HPDE6-E6E7 (cell line): ENCODE results near the gene LGALS9B.
"Not testable (repeated sequence)": the region's sequence is repeated elsewhere in the genome, so short reads cannot be mapped to it uniquely, and the experiment has no call there.

Experiments
- DNase-seq: peaks from one replicate; pipeline ENCODE4 v3.0.0; 2011; ENCODE audit warnings: missing footprints; ENCODE audit errors: extremely low spot score

LGALS9B gene

GRCh38 chr17:20466999-20467398 lies 340 bp downstream of the LGALS9B start:
- DNase-seq: not testable (repeated sequence)

- DNase-seq: not testable (repeated sequence)
These were observed 786 bp downstream of the LGALS9B start for GRCh38 chr17:20466553-20466952.

GRCh38 chr17:20465535-20465934 lies 1.8 kb downstream of the LGALS9B start:
- DNase-seq: not testable (repeated sequence)

GRCh38 chr17:20464854-20465414 lies 2.4 kb downstream of the LGALS9B start:
- DNase-seq: not testable (repeated sequence)

- DNase-seq: not testable (repeated sequence)
These were observed 5.2 kb downstream of the LGALS9B start for GRCh38 chr17:20462158-20462557.

GRCh38 chr17:20457848-20458381 lies 9.4 kb downstream of the LGALS9B start:
- not testable (repeated sequence) for DNase-seq

GRCh38 chr17:20455106-20455505 lies 12.2 kb downstream of the LGALS9B start:
- DNase-seq: not testable (repeated sequence)

GRCh38 chr17:20453820-20454434 lies 13.4 kb downstream of the LGALS9B start:
- DNase-seq: not testable (repeated sequence)

- not testable (repeated sequence) for DNase-seq
These were observed 16.5 kb downstream of the LGALS9B start for GRCh38 chr17:20450852-20451251.

- DNase-seq: not testable (repeated sequence)
These were observed 19.6 kb downstream of the LGALS9B start for GRCh38 chr17:20447534-20448321.

- DNase-seq: not testable (repeated sequence)
These were observed 20.4 kb downstream of the LGALS9B start for GRCh38 chr17:20446895-20447294.

GRCh38 chr17:20444581-20445236 lies 22.6 kb downstream of the LGALS9B start:
- not testable (repeated sequence) for DNase-seq

- not testable (repeated sequence) for DNase-seq
These were observed 23.2 kb downstream of the LGALS9B start for GRCh38 chr17:20444173-20444572.

GRCh38 chr17:20443632-20444031 lies 23.7 kb downstream of the LGALS9B start:
- not testable (repeated sequence) for DNase-seq

GRCh38 chr17:20440665-20441064 lies 26.7 kb downstream of the LGALS9B start:
- DNase-seq: not testable (repeated sequence)

- not testable (repeated sequence) for DNase-seq
These were observed 32.2 kb downstream of the LGALS9B start for GRCh38 chr17:20435166-20435565.

GRCh38 chr17:20433382-20433781 lies 34.0 kb downstream of the LGALS9B start:
- DNase-seq: not testable (repeated sequence)

- DNase-seq: not testable (repeated sequence)
These were observed 40.1 kb downstream of the LGALS9B start for GRCh38 chr17:20427264-20427663.

- not testable (repeated sequence) for DNase-seq
These were observed 44.5 kb downstream of the LGALS9B start for GRCh38 chr17:20422826-20423225.

GRCh38 chr17:20418838-20419237 lies 48.5 kb downstream of the LGALS9B start:
- DNase-seq: not testable (repeated sequence)

- DNase-seq: not testable (repeated sequence)
These were observed 49.8 kb downstream of the LGALS9B start for GRCh38 chr17:20417492-20418080.
